Epithelial cell of proximal tubule (primary cell): ENCODE data around the gene PDILT. TPM values are rescaled to one million over a fixed set of nuclear protein-coding genes. Genes with fewer than 3 reads are reported as not detected.

Experiments
- DNase-seq: peaks from one replicate; pipeline ENCODE4 v3.0.0-alpha.2; 2011; ENCODE audit warnings: low read depth
- H3K4me3 ChIP-seq: 2 replicates; pipeline ENCODE4 v1.5.1; 2011; ENCODE audit warnings: low read depth, mild to moderate bottlenecking, low read length
- CTCF ChIP-seq: conservative IDR thresholded peaks from 2 replicates; pipeline ENCODE4 v1.5.1; 2012; ENCODE audit warnings: low read depth, mild to moderate bottlenecking, low read length
- total RNA-seq: library from RNA; depleted of rRNA; stranded (reverse); fragments of >200 nt; gene quantifications from 2 replicates; pipeline ENCODE4 v1.2.3, GENCODE V29; 2015

PDILT gene
- total RNA-seq, 1 donor from 2014 or later: not detected

GRCh38 chr16:20333120-20333519, 71.4 kb downstream of the PDILT start:
- no peak for TF ChIP-seq CTCF
- DNase-seq: no peak
- H3K4me3 ChIP-seq: no peak overlapping the region

- H3K4me3 ChIP-seq: no peak overlapping the region
- no peak for TF ChIP-seq CTCF
These were observed 72.1 kb downstream of the PDILT start for GRCh38 chr16:20332411-20332810.

GRCh38 chr16:20331635-20332034, 72.9 kb downstream of the PDILT start:
- TF ChIP-seq CTCF: no peak
- DNase-seq: no peak
- H3K4me3 ChIP-seq: no peak overlapping the region

More at GRCh38 chr16:20332411-20332810, 72.1 kb downstream of the PDILT start:
- no peak for DNase-seq

DNA sequence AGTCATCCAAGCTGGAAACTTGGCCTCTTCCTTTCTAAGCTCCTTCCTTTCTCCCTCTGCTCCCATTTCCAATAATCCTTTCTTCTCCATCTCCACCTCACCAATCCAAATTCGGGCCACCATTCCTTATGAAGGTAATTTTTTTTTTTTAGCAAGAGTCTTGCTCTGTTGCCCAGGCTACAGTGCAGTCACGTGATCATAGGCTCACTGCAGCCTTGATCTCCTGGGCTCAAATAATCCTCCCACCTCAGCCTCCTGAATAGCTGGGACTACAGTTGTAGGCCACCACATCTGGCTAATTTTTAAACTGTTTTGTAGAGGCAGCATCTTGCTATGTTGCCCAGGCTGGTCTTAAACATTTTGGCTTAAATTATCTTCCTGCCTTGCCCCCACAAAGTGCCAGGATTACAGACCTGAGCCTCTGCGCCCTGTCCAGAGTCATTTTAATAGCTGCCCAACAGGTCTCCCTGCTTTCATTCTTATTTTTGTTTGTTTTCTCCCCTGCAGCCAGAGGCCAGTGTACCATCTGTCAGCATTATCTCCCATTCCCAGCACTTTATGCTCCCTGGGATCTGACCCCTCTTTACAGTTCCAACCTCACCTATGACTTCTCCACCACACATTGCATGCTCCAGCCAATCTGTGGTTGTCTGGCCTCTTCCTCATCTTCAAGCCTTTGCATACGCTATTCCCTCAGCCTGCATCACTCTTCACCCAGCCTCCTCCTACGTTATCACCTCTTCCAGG, 75.0 kb downstream of the PDILT start:
- no peak overlapping the region for H3K4me3 ChIP-seq
- no peak for DNase-seq
- no peak for TF ChIP-seq CTCF

DNA sequence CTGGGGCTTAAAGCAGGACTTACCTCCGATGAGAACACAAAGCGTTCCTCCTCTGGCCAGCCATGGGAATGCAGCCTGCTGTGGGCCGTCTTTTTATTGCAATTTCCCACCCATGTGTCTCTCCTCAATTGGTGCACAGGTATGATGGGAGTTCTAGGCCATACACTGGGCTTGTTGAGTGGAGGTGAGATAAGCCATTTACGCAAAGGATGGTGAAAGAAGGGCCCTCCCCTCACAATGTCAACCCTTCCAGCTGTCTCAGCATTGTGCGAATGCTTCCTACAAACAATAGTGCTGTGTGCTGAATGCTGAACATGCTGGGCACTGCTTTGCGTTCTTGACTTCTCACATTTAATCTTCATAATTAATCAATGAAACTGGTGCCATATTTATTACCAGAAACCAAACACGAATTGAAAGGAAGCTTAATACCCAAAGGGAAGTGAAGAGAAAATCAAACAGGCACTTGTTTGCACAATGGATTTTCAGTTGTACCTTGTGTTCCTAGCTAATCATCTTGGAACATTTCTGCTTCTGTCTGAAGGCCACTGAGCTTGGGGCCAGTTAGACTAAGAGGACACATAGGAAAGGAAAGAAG, 77.0 kb downstream of the PDILT start, which contains the start of gene GP2:
Gene GP2 (minus strand): TSS at position 70 of the 598 bp plus-strand sequence. CDS start 1,082 bp downstream, outside the sequence.
- no peak for TF ChIP-seq CTCF
- H3K4me3 ChIP-seq: no peak within 1 kb of the TSS
- DNase-seq: no peak

GRCh38 chr16:20326321-20326720, 78.2 kb downstream of the PDILT start:
- no peak overlapping the region for H3K4me3 ChIP-seq
- TF ChIP-seq CTCF: no peak
- DNase-seq: no peak
